ENCODE results near the gene CCDC136.

Gene CCDC136

DNA sequence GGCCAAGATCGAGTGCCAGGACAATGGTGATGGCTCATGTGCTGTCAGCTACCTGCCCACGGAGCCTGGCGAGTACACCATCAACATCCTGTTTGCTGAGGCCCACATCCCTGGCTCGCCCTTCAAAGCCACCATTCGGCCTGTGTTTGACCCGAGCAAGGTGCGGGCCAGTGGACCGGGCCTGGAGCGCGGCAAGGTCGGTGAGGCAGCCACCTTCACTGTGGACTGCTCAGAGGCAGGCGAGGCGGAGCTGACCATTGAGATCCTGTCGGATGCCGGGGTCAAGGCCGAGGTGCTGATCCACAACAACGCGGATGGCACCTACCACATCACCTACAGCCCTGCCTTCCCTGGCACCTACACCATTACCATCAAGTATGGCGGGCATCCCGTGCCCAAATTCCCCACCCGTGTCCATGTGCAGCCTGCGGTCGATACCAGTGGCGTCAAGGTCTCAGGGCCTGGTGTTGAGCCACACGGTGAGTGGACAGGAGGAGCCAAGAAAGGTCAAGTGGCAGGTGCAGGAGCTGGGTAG, 53.1 kb downstream of the CCDC136 start:
- H3K36me3 ChIP-seq (ENCODE audit: insufficient read depth, low read length): no peaks in the 10 kb centered on the region
- no peak overlapping the region for H3K9ac ChIP-seq (ENCODE audit: low read depth, low read length, poor library complexity, severe bottlenecking)
- no peaks in the 10 kb centered on the region for H3K27me3 ChIP-seq (ENCODE audit: insufficient read depth, low read length, poor library complexity, severe bottlenecking)

DNA sequence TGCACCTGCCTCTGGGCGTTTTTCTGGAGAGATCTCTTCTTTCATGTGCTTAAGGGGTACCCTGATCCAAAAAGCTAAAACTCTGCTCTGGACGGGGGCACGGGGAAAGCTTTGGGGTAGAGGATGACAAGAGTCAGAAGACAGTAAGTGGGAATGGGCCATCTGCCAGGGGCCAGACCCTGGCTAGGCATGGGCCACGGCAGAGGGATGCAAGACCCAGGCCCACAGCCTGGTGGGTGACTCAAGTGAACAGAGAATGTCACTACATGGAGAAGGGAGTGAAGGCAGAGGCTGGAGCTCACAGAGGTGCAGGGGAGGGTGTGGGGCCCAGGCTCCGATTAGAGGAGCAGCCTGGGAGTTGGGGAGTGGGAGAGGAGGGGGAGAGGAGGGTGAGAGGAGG, 53.7 kb downstream of the CCDC136 start:
- peaks cover 7% of the 10 kb centered on the region for H3K4me1 ChIP-seq (ENCODE audit: insufficient read depth, low read length, poor library complexity, severe bottlenecking)
- no peak overlapping the region for H3K4me2 ChIP-seq (ENCODE audit: low read depth, low read length, poor library complexity, severe bottlenecking)
- no peaks in the 10 kb centered on the region for H3K9me3 ChIP-seq (ENCODE audit: insufficient read depth, low read depth, low read length)
- TF ChIP-seq EZH2phosphoT487 (IDR thresholded peaks at IDR 0.05; ENCODE audit: borderline replicate concordance): no peak
- TF ChIP-seq, protein P1, sequence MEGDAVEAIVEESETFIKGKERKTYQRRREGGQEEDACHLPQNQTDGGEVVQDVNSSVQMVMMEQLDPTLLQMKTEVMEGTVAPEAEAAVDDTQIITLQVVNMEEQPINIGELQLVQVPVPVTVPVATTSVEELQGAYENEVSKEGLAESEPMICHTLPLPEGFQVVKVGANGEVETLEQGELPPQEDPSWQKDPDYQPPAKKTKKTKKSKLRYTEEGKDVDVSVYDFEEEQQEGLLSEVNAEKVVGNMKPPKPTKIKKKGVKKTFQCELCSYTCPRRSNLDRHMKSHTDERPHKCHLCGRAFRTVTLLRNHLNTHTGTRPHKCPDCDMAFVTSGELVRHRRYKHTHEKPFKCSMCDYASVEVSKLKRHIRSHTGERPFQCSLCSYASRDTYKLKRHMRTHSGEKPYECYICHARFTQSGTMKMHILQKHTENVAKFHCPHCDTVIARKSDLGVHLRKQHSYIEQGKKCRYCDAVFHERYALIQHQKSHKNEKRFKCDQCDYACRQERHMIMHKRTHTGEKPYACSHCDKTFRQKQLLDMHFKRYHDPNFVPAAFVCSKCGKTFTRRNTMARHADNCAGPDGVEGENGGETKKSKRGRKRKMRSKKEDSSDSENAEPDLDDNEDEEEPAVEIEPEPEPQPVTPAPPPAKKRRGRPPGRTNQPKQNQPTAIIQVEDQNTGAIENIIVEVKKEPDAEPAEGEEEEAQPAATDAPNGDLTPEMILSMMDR (conservative IDR thresholded peaks at IDR 0.05; ENCODE audit: low read length): no peak
- no peaks in the 10 kb centered on the region for H3K27me3 ChIP-seq (ENCODE audit: insufficient read depth, low read length, poor library complexity, severe bottlenecking)
- no peaks in the 10 kb centered on the region for H3F3A ChIP-seq (ENCODE audit: low read depth)
- H3K79me2 ChIP-seq (ENCODE audit: insufficient read depth, low read length): no peaks in the 10 kb centered on the region
- no peaks in the 10 kb centered on the region for H3K36me3 ChIP-seq (ENCODE audit: insufficient read depth, low read length)
- no peaks in the 10 kb centered on the region for H4K20me1 ChIP-seq (ENCODE audit: insufficient read depth, low read length, poor library complexity, severe bottlenecking)
- H3K9ac ChIP-seq (ENCODE audit: low read depth, low read length, poor library complexity, severe bottlenecking): no peak overlapping the region
- no peak overlapping the region for H3K4me3 ChIP-seq (ENCODE audit: low read length, poor library complexity, severe bottlenecking)
- no peak overlapping the region for H2AFZ ChIP-seq (ENCODE audit: low read length)
- no peaks in the 10 kb centered on the region for H3K9me2 ChIP-seq (replicated peaks; ENCODE audit: low read depth, low read length)

More for the DNA sequence above, 53.1 kb downstream of the CCDC136 start:
- Histone ChIP-seq H3K4me2 (ENCODE audit: low read depth, low read length, poor library complexity, severe bottlenecking) (no peak overlapping the region), H3K4me3 (ENCODE audit: low read length, poor library complexity, severe bottlenecking) (no peak overlapping the region), H3K4me1 (ENCODE audit: insufficient read depth, low read length, poor library complexity, severe bottlenecking) (peaks cover 7% of the 10 kb centered on the region), H3K9me3 (ENCODE audit: insufficient read depth, low read depth, low read length) (no peaks in the 10 kb centered on the region), H4K20me1 (ENCODE audit: insufficient read depth, low read length, poor library complexity, severe bottlenecking) (no peaks in the 10 kb centered on the region), H3K9me2 (replicated peaks; ENCODE audit: low read depth, low read length) (no peaks in the 10 kb centered on the region), H3K79me2 (ENCODE audit: insufficient read depth, low read length) (no peaks in the 10 kb centered on the region), H3F3A (ENCODE audit: low read depth) (no peaks in the 10 kb centered on the region), H2AFZ (ENCODE audit: low read length) (no peak overlapping the region)
- no peak for TF ChIP-seq EZH2phosphoT487 (IDR thresholded peaks at IDR 0.05; ENCODE audit: borderline replicate concordance)
- TF ChIP-seq, protein P1 (conservative IDR thresholded peaks at IDR 0.05; ENCODE audit: low read length): no peak

DNA sequence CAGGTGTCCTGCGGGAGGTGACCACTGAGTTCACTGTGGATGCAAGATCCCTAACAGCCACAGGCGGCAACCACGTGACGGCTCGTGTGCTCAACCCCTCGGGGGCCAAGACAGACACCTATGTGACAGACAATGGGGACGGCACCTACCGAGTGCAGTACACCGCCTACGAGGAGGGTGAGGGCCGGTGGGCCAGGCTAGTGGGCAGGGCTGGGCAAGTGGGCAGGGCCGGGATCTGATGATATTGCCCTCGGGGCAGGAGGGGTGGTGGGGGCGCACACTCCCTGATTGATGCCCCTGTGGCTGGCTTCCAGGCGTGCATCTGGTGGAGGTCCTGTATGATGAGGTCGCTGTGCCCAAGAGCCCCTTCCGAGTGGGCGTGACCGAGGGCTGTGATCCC, 54.2 kb downstream of the CCDC136 start:
- Histone ChIP-seq H3K79me2 (ENCODE audit: insufficient read depth, low read length) (no peaks in the 10 kb centered on the region), H4K20me1 (ENCODE audit: insufficient read depth, low read length, poor library complexity, severe bottlenecking) (no peaks in the 10 kb centered on the region), H3F3A (ENCODE audit: low read depth) (no peaks in the 10 kb centered on the region), H3K9ac (ENCODE audit: low read depth, low read length, poor library complexity, severe bottlenecking) (no peak overlapping the region), H3K9me2 (replicated peaks; ENCODE audit: low read depth, low read length) (no peaks in the 10 kb centered on the region), H3K4me1 (ENCODE audit: insufficient read depth, low read length, poor library complexity, severe bottlenecking) (peaks cover 7% of the 10 kb centered on the region), H3K9me3 (ENCODE audit: insufficient read depth, low read depth, low read length) (no peaks in the 10 kb centered on the region), H3K4me3 (ENCODE audit: low read length, poor library complexity, severe bottlenecking) (no peak overlapping the region), H2AFZ (ENCODE audit: low read length) (no peak overlapping the region), H3K27me3 (ENCODE audit: insufficient read depth, low read length, poor library complexity, severe bottlenecking) (no peaks in the 10 kb centered on the region), H3K4me2 (ENCODE audit: low read depth, low read length, poor library complexity, severe bottlenecking) (no peak overlapping the region), H3K36me3 (ENCODE audit: insufficient read depth, low read length) (no peaks in the 10 kb centered on the region)
- TF ChIP-seq EZH2phosphoT487 (IDR thresholded peaks at IDR 0.05; ENCODE audit: borderline replicate concordance): no peak
- TF ChIP-seq, protein P1 (conservative IDR thresholded peaks at IDR 0.05; ENCODE audit: low read length): no peak

Data from Loucy (cell line).